H9 (cell line): Measurements from ENCODE around the gene TEK. TPM values are rescaled to one million over a fixed set of nuclear protein-coding genes. Genes with fewer than 3 reads are reported as not detected.

ENCODE experiments used
- DNase-seq: peaks from one replicate; pipeline ENCODE4 v3.0.0-alpha.2; 2017
- H2AFZ ChIP-seq: one replicate; pipeline ENCODE4 v1.6.1; 2013; ENCODE audit warnings: mild to moderate bottlenecking, low read length, control low read depth, moderate library complexity
- H2AK5ac ChIP-seq: 2 replicates; pipeline ENCODE4 v1.6.1; 2013; ENCODE audit warnings: low read length, control low read depth, mixed read lengths; ENCODE audit not compliant: insufficient read length
- H2BK120ac ChIP-seq: one replicate; pipeline ENCODE4 v1.6.1; 2013; ENCODE audit warnings: low read depth, mild to moderate bottlenecking, low read length, control low read depth, inconsistent platforms; ENCODE audit not compliant: poor library complexity, severe bottlenecking
- H2BK12ac ChIP-seq: 2 replicates; pipeline ENCODE4 v1.6.1; 2013; ENCODE audit warnings: low read length, control low read depth, mixed read lengths, low read depth; ENCODE audit not compliant: insufficient read length
- H2BK15ac ChIP-seq: 2 replicates; pipeline ENCODE4 v1.6.1; 2013; ENCODE audit warnings: low read depth, low read length, control low read depth
- H2BK20ac ChIP-seq: one replicate; pipeline ENCODE4 v1.6.1; 2013; ENCODE audit warnings: low read depth, mild to moderate bottlenecking, low read length, control low read depth, inconsistent platforms; ENCODE audit not compliant: poor library complexity, severe bottlenecking
- H2BK5ac ChIP-seq: 2 replicates; pipeline ENCODE4 v1.6.1; 2013; ENCODE audit warnings: low read length, control low read depth, mixed read lengths; ENCODE audit not compliant: insufficient read length
- H3K14ac ChIP-seq: 2 replicates; pipeline ENCODE4 v1.6.1; 2013; ENCODE audit warnings: low read length, control low read depth; ENCODE audit not compliant: insufficient read depth
- H3K18ac ChIP-seq: 2 replicates; pipeline ENCODE4 v1.6.1; 2013; ENCODE audit warnings: low read depth, mild to moderate bottlenecking, mixed read lengths, low read length, control low read depth; ENCODE audit not compliant: insufficient read length
- H3K23ac ChIP-seq: 2 replicates; pipeline ENCODE4 v1.6.1; 2013; ENCODE audit warnings: low read length, control low read depth, mixed read lengths, low read depth; ENCODE audit not compliant: insufficient read length
- H3K23me2 ChIP-seq: 2 replicates; pipeline ENCODE4 v1.6.1; 2013; ENCODE audit warnings: low read depth, mild to moderate bottlenecking, mixed read lengths, low read length, control low read depth; ENCODE audit not compliant: insufficient read length, poor library complexity, severe bottlenecking
- H3K27ac ChIP-seq: 2 replicates; pipeline ENCODE4 v1.5.1; 2013; ENCODE audit warnings: low read length, control low read depth, mixed read lengths, low read depth; ENCODE audit not compliant: insufficient read length
- H3K27me3 ChIP-seq: 2 replicates; pipeline ENCODE4 v1.6.1; 2013; ENCODE audit warnings: low read length, control low read depth, inconsistent platforms; ENCODE audit not compliant: insufficient read depth
- H3K4ac ChIP-seq: 2 replicates; pipeline ENCODE4 v1.6.1; 2013; ENCODE audit warnings: low read depth, mild to moderate bottlenecking, control low read depth, inconsistent platforms, low read length, moderate library complexity
- H3K4me1 ChIP-seq: 2 replicates; pipeline ENCODE4 v1.6.1; 2013; ENCODE audit warnings: low read length, control low read depth, inconsistent platforms; ENCODE audit not compliant: insufficient read depth
- H3K4me2 ChIP-seq: 2 replicates; pipeline ENCODE4 v1.6.1; 2013; ENCODE audit warnings: low read length, control low read depth, mixed read lengths; ENCODE audit not compliant: insufficient read length, insufficient read depth
- H3K56ac ChIP-seq: 2 replicates; pipeline ENCODE4 v1.6.1; 2013; ENCODE audit warnings: low read depth, mild to moderate bottlenecking, mixed read lengths, low read length, control low read depth; ENCODE audit not compliant: insufficient read length
- H3K79me1 ChIP-seq: 2 replicates; pipeline ENCODE4 v1.6.1; 2013; ENCODE audit warnings: low read depth, mild to moderate bottlenecking, moderate library complexity, low read length, control low read depth, inconsistent platforms; ENCODE audit not compliant: insufficient read depth, poor library complexity, severe bottlenecking
- H3K79me2 ChIP-seq: 2 replicates; pipeline ENCODE4 v1.6.1; 2013; ENCODE audit warnings: low read length, control low read depth, inconsistent platforms; ENCODE audit not compliant: insufficient read depth
- H3K9ac ChIP-seq: 2 replicates; pipeline ENCODE4 v1.6.1; 2013; ENCODE audit warnings: low read length, control low read depth, mixed read lengths; ENCODE audit not compliant: insufficient read length; ENCODE audit errors: extremely low read depth
- H3K9me3 ChIP-seq: one replicate; pipeline ENCODE4 v1.6.1; 2013; ENCODE audit warnings: low read depth, low read length, inconsistent platforms; ENCODE audit not compliant: control insufficient read depth
- H3T11ph ChIP-seq: one replicate; pipeline ENCODE4 v1.6.1; 2013; ENCODE audit warnings: mild to moderate bottlenecking, low read length, control low read depth, inconsistent platforms
- H4K20me1 ChIP-seq: one replicate; pipeline ENCODE4 v1.6.1; 2013; ENCODE audit not compliant: control insufficient read depth, insufficient read length, insufficient read depth
- H4K5ac ChIP-seq: 2 replicates; pipeline ENCODE4 v1.6.1; 2013; ENCODE audit warnings: low read depth, mild to moderate bottlenecking, mixed read lengths, low read length, control low read depth; ENCODE audit not compliant: insufficient read length
- H4K8ac ChIP-seq: replicated peaks from 2 replicates; pipeline ENCODE4 v1.6.1; 2013; ENCODE audit warnings: low read length, control low read depth, mixed read lengths, low read depth; ENCODE audit not compliant: insufficient read length
- H4K91ac ChIP-seq: 2 replicates; pipeline ENCODE4 v1.6.1; 2013; ENCODE audit warnings: low read depth, mild to moderate bottlenecking, moderate library complexity, mixed read lengths, low read length, control low read depth; ENCODE audit not compliant: insufficient read length
- H3K27ac Mint-ChIP-seq, 3 experiments: 2 replicates in 2 of 3; 3 replicates in 1 of 3; pipeline ENCODE4 v1.8.0; 2020 to 2021; ENCODE audit warnings: mixed read lengths in 3 of 3, mild to moderate bottlenecking in 1 of 3, moderate library complexity in 1 of 3
- H3K27me3 Mint-ChIP-seq: 2 replicates; pipeline ENCODE4 v1.8.0; 2021; ENCODE audit warnings: low read depth, mild to moderate bottlenecking, moderate library complexity, mixed read lengths
- H3K36me3 Mint-ChIP-seq, 3 experiments: 2 replicates in 2 of 3; 3 replicates in 1 of 3; pipeline ENCODE4 v1.8.0; 2020 to 2021; ENCODE audit warnings: low read depth in 3 of 3, mixed read lengths in 3 of 3; ENCODE audit not compliant: insufficient read depth in 1 of 3
- H3K4me1 Mint-ChIP-seq, 2 experiments: 2 replicates each; pipeline ENCODE4 v1.8.0; 2020; ENCODE audit warnings: mixed read lengths in 2 of 2
- H3K4me3 Mint-ChIP-seq, 2 experiments: 2 replicates in 1 of 2; 3 replicates in 1 of 2; pipeline ENCODE4 v1.8.0; 2020 to 2021; ENCODE audit warnings: mild to moderate bottlenecking in 2 of 2, mixed read lengths in 2 of 2, moderate library complexity in 1 of 2
- H3K9me3 Mint-ChIP-seq, 2 experiments: 2 replicates in 1 of 2; 3 replicates in 1 of 2; pipeline ENCODE4 v1.8.0; 2020; ENCODE audit warnings: mild to moderate bottlenecking in 2 of 2, mixed read lengths in 2 of 2, moderate library complexity in 1 of 2
- WGBS: extraction: QIAGEN DNeasy Blood & Tissue Kit; methylation state at CpG from one replicate; pipeline ENCODE4 v1.1.7; 2013; ENCODE audit warnings: missing lambda C conversion rate, low lambda C conversion rate, mixed read lengths; ENCODE audit not compliant: insufficient read length; ENCODE audit errors: extremely low coverage; 5-methylcytosine and 5-hydroxymethylcytosine counted together
- total RNA-seq: library from RNA; stranded (reverse); gene quantifications from 2 replicates; pipeline ENCODE4 v1.2.1, GENCODE V29; 2021
- TF ChIP-seq, protein P1 (sequence below): fragments of 200-600 bp; sonication (generic); conservative IDR thresholded peaks from 3 replicates; pipeline ENCODE4 v1.8.0; 2021; ENCODE audit warnings: antibody characterized with exemption, mild to moderate bottlenecking

TEK gene
- total RNA-seq, 1 experiment from 2014 or later: 1.8 TPM

DNA sequence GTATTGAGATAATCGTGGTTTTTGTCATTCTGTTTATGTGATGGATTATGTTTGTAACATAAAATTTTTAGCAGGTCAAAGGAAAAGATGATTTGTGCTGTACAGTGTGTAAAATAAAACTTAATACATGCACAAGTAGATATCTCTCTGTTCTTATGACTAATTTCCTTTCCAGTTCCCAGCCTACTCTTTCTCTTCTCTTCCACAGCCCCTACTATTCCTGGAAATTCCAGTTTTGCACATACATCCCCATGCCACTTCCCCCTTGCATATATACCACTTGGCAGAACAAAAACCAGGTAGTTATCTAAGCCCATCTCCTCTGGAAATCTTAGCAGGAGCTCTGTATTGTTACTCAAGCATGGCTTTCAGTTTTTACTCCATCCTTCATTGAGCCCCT, 20.2 kb downstream of the TEK start:
- no peak overlapping the region for H2BK5ac ChIP-seq
- H2BK15ac ChIP-seq: no peak overlapping the region
- no peak overlapping the region for H2BK20ac ChIP-seq
- H3K4me2 ChIP-seq: no peak overlapping the region
- no peak overlapping the region for H3K9ac ChIP-seq
- no peak overlapping the region for H3K4ac ChIP-seq
- Mint-ChIP-seq H3K27ac (no peak overlapping the region), H3K4me1 (peaks cover 3 to 10% of the 10 kb centered on the region in 2 experiments; a peak in 3 of 4 replicates), H3K4me3 (no peak overlapping the region), H3K27me3 (no peaks in the 10 kb centered on the region), H3K9me3 (no peaks in the 10 kb centered on the region), H3K36me3 (no peaks in the 10 kb centered on the region)
- H3K23ac ChIP-seq: no peak overlapping the region
- no peaks in the 10 kb centered on the region for H3K27me3 ChIP-seq
- H3K79me2 ChIP-seq: no peaks in the 10 kb centered on the region
- H3K14ac ChIP-seq: no peak overlapping the region
- no peak overlapping the region for H2AK5ac ChIP-seq
- H4K20me1 ChIP-seq: no peaks in the 10 kb centered on the region
- WGBS: no CpG with 5 or more reads among the region's 1 CpG
- no peak overlapping the region for H3T11ph ChIP-seq
- no peak overlapping the region for H2AFZ ChIP-seq
- no peak overlapping the region for H4K8ac ChIP-seq
- DNase-seq: no peak
- H4K91ac ChIP-seq: no peak overlapping the region
- no peaks in the 10 kb centered on the region for H3K9me3 ChIP-seq
- no peak overlapping the region for H3K18ac ChIP-seq
- H4K5ac ChIP-seq: no peak overlapping the region
- no peaks in the 10 kb centered on the region for H3K79me1 ChIP-seq
- H2BK12ac ChIP-seq: no peak overlapping the region
- H3K4me1 ChIP-seq: no peaks in the 10 kb centered on the region
- no peaks in the 10 kb centered on the region for H3K23me2 ChIP-seq
- H3K27ac ChIP-seq: no peak overlapping the region
- no peak overlapping the region for H2BK120ac ChIP-seq
- H3K56ac ChIP-seq: no peak overlapping the region
- TF ChIP-seq, protein P1, sequence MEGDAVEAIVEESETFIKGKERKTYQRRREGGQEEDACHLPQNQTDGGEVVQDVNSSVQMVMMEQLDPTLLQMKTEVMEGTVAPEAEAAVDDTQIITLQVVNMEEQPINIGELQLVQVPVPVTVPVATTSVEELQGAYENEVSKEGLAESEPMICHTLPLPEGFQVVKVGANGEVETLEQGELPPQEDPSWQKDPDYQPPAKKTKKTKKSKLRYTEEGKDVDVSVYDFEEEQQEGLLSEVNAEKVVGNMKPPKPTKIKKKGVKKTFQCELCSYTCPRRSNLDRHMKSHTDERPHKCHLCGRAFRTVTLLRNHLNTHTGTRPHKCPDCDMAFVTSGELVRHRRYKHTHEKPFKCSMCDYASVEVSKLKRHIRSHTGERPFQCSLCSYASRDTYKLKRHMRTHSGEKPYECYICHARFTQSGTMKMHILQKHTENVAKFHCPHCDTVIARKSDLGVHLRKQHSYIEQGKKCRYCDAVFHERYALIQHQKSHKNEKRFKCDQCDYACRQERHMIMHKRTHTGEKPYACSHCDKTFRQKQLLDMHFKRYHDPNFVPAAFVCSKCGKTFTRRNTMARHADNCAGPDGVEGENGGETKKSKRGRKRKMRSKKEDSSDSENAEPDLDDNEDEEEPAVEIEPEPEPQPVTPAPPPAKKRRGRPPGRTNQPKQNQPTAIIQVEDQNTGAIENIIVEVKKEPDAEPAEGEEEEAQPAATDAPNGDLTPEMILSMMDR: no peak
